Measurements from ENCODE around the gene KLK2.

The KLK2 gene

GRCh38 chr19:50851620-50852019 is 21.6 kb upstream of the KLK2 start:
- no peak for DNase-seq

- DNase-seq, result no peak
Measured at GRCh38 chr19:50854636-50855410, 18.4 kb upstream of the KLK2 start, which contains the start of gene KLK3. TSS of gene KLK3 (plus strand) at chr19:50854915. CDS start at chr19:50854956, 41 bp downstream.

DNA sequence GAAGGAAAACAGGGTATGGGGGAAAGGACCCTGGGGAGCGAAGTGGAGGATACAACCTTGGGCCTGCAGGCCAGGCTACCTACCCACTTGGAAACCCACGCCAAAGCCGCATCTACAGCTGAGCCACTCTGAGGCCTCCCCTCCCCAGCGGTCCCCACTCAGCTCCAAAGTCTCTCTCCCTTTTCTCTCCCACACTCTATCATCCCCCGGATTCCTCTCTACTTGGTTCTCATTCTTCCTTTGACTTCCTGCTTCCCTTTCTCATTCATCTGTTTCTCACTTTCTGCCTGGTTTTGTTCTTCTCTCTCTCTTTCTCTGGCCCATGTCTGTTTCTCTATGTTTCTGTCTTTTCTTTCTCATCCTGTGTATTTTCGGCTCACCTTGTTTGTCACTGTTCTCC is 15.9 kb upstream of the KLK2 start:
- DNase-seq, result no peak

DNA sequence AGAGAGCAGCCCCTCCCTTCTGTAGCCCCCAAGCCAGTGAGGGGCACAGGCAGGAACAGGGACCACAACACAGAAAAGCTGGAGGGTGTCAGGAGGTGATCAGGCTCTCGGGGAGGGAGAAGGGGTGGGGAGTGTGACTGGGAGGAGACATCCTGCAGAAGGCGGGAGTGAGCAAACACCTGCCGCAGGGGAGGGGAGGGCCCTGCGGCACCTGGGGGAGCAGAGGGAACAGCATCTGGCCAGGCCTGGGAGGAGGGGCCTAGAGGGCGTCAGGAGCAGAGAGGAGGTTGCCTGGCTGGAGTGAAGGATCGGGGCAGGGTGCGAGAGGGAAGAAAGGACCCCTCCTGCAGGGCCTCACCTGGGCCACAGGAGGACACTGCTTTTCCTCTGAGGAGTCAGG is 14.4 kb upstream of the KLK2 start:
- DNase-seq, result no peak

DNA sequence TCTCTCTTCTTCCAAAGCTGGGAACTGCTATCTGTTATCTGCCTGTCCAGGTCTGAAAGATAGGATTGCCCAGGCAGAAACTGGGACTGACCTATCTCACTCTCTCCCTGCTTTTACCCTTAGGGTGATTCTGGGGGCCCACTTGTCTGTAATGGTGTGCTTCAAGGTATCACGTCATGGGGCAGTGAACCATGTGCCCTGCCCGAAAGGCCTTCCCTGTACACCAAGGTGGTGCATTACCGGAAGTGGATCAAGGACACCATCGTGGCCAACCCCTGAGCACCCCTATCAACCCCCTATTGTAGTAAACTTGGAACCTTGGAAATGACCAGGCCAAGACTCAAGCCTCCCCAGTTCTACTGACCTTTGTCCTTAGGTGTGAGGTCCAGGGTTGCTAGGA is 13.4 kb upstream of the KLK2 start:
- DNase-seq, result no peak

GRCh38 chr19:50861010-50861409 is 12.2 kb upstream of the KLK2 start:
- no peak for DNase-seq

GRCh38 chr19:50861496-50862286 is 11.5 kb upstream of the KLK2 start:
- DNase-seq, result no peak

DNA sequence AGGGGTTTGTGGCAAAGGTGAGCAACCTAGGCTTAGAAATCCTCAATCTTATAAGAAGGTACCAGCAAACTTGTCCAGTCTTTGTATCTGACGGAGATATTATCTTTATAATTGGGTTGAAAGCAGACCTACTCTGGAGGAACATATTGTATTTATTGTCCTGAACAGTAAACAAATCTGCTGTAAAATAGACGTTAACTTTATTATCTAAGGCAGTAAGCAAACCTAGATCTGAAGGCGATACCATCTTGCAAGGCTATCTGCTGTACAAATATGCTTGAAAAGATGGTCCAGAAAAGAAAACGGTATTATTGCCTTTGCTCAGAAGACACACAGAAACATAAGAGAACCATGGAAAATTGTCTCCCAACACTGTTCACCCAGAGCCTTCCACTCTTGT is 3.8 kb upstream of the KLK2 start:
- DNase-seq, result no peak

GRCh38 chr19:50870417-50871089 is 2.7 kb upstream of the KLK2 start:
- no peak for DNase-seq

GRCh38 chr19:50874211-50874610 is 972 bp downstream of the KLK2 start:
- no peak for DNase-seq

DNA sequence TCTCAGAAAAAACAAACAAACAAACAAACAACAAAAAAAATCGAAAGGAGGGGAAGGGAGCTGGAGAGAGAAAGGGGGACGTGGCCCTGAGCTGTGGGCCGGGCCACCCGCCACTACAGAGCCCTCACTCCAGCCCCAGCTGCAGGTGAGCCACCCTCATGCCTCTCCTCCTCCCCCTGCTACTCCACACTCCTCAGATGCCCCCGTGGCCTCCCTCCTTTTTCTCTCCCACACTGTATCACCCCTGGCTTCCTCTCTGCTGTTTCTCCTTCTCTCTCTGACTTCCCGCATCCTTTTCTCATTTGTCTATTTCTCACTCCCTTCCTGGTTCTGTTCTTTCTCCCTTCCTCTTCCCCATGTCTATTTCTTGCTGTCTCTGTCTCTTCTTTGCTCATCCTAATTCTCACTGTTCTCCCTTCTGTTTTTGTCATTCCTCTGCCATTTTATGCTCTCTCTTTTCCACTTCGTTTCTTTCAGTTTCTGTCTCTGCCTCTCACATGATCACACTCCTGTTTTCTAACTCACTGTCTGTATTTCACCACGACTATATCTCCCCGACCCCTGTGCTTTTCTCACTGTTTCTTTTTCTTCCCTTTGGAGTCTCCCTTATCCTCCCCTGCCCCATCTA is 2.7 kb downstream of the KLK2 start:
- DNase-seq, result no peak

DNA sequence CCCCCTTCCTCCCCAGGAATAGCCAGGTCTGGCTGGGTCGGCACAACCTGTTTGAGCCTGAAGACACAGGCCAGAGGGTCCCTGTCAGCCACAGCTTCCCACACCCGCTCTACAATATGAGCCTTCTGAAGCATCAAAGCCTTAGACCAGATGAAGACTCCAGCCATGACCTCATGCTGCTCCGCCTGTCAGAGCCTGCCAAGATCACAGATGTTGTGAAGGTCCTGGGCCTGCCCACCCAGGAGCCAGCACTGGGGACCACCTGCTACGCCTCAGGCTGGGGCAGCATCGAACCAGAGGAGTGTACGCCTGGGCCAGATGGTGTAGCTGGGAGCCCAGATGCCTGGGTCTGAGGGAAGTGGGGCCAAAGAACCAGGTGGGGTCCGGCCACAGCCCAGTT is 3.2 kb downstream of the KLK2 start:
- DNase-seq, result no peak

DNA sequence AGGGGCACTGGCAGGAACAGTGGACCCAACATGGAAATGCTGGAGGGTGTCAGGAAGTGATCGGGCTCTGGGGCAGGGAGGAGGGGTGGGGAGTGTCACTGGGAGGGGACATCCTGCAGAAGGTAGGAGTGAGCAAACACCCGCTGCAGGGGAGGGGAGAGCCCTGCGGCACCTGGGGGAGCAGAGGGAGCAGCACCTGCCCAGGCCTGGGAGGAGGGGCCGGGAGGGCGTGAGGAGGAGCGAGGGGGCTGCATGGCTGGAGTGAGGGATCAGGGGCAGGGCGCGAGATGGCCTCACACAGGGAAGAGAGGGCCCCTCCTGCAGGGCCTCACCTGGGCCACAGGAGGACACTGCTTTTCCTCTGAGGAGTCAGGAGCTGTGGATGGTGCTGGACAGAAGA is 4.1 kb downstream of the KLK2 start:
- no peak for DNase-seq

GRCh38 chr19:50878851-50879250 is 5.6 kb downstream of the KLK2 start:
- no peak for DNase-seq

- no peak for DNase-seq
Measured at GRCh38 chr19:50880241-50880640, 7.0 kb downstream of the KLK2 start.

DNA sequence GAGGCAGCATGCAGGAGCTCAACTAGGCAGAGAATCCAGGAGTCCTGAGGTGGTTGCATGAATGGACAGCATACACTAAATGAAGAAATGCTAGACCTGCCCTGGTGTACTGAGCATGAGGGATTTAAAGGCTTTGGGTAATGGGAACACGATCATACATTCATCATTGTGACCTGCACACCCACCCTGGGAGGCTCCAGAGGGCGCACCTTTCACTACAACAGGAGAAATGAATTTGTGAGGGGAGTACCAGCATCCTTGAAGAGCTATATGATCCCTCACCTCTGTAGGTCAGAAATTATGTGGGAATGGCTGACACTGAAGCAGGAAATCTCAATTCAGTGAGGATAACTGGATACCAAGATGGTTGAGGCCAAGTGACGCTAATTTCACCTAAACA is 8.9 kb downstream of the KLK2 start:
- DNase-seq, result no peak

DNA sequence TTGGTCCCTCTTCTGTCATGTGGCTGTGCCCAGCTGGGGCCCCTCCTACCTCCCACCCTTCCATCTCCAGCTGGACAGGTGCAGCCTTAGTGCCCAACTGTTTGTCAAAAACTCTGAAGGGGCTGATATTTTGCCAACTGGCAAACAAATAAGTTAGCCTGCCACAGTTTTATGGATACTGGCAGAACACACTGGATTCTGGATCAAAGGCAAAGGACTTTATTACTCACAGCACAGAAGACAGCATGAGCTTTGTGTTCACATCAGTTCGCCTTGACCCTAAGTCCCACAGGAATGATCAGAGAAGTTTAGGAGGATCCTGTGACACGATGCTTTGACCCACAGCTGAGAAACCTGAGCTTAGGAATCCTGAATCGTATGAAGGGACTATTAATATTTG is 16.4 kb downstream of the KLK2 start:
- no peak for DNase-seq

- no peak for DNase-seq
Measured at GRCh38 chr19:50890422-50891252, 17.4 kb downstream of the KLK2 start.

- no peak for DNase-seq
Measured at GRCh38 chr19:50891253-50891625, 18.0 kb downstream of the KLK2 start.

GRCh38 chr19:50893047-50893736 is 20.0 kb downstream of the KLK2 start:
- DNase-seq, result no peak

GRCh38 chr19:50894478-50895356 is 21.5 kb downstream of the KLK2 start:
- no peak for DNase-seq

Data from CD4-positive, alpha-beta T cell treated with Interleukin-6 for 4 hours (primary cell).